HEK293T (cell line): ENCODE measurements around the gene VWA5B1.
"Not testable (repeated sequence)": the region's sequence is repeated elsewhere in the genome, so short reads cannot be mapped to it uniquely, and the experiment has no call there.

Experiments used
- CTCF ChIA-PET: fragments of 350-600 bp; formaldehyde crosslinking; extraction: SDS; loops from one replicate; lab custom pipeline; 2021; ENCODE audit warnings: antibody characterized with exemption, inconsistent platforms; lab: Yijun Ruan, JAX
- POLR2A ChIA-PET: fragments of 350-600 bp; formaldehyde crosslinking; extraction: SDS; loops from one replicate; lab custom pipeline; 2020; ENCODE audit warnings: antibody characterized with exemption, inconsistent platforms; lab: Yijun Ruan, JAX
- DNase-seq: peaks from one replicate; pipeline ENCODE4 v3.0.0; 2012; ENCODE audit warnings: mixed read lengths; ENCODE audit errors: extremely low spot score
- ARNT ChIP-seq: fragments of 450-650 bp; IDR thresholded peaks from 2 replicates; pipeline ENCODE4 v1.6.1; 2017; ENCODE audit warnings: mild to moderate bottlenecking
- BHLHE40 ChIP-seq: fragments of 450-650 bp; IDR thresholded peaks from 2 replicates; pipeline ENCODE4 v1.6.1; 2016; ENCODE audit warnings: mild to moderate bottlenecking, moderate library complexity, borderline replicate concordance
- CTBP1 ChIP-seq: fragments of 450-650 bp; IDR thresholded peaks from 2 replicates; pipeline ENCODE4 v1.6.1; 2016; ENCODE audit warnings: borderline replicate concordance
- ELF4 ChIP-seq: fragments of 450-650 bp; IDR thresholded peaks from 2 replicates; pipeline ENCODE4 v1.6.1; 2017; ENCODE audit warnings: antibody characterized with exemption
- FOXA1 ChIP-seq: fragments of 450-650 bp; IDR thresholded peaks from 2 replicates; pipeline ENCODE4 v1.6.1; 2016; ENCODE audit warnings: mild to moderate bottlenecking
- FOXK2 ChIP-seq: fragments of 450-650 bp; IDR thresholded peaks from 2 replicates; pipeline ENCODE4 v1.6.1; 2016; ENCODE audit warnings: mild to moderate bottlenecking
- FOXM1 ChIP-seq: fragments of 450-650 bp; IDR thresholded peaks from 2 replicates; pipeline ENCODE4 v1.6.1; 2017; ENCODE audit warnings: mild to moderate bottlenecking, borderline replicate concordance
- HDGF ChIP-seq: fragments of 450-650 bp; IDR thresholded peaks from 2 replicates; pipeline ENCODE4 v1.6.1; 2017; ENCODE audit warnings: antibody characterized with exemption, borderline replicate concordance
- L3MBTL2 ChIP-seq: fragments of 450-650 bp; conservative IDR thresholded peaks from 2 replicates; pipeline ENCODE4 v1.6.1; 2016; ENCODE audit warnings: mild to moderate bottlenecking
- LEF1 ChIP-seq: fragments of 450-650 bp; IDR thresholded peaks from 2 replicates; pipeline ENCODE4 v1.6.1; 2017; ENCODE audit warnings: mild to moderate bottlenecking, borderline replicate concordance
- NFRKB ChIP-seq: fragments of 450-650 bp; IDR thresholded peaks from 2 replicates; pipeline ENCODE4 v1.6.1; 2016; ENCODE audit warnings: mild to moderate bottlenecking, moderate library complexity
- SP1 ChIP-seq: fragments of 450-650 bp; IDR thresholded peaks from 2 replicates; pipeline ENCODE4 v1.6.1; 2017
- SUZ12 ChIP-seq: fragments of 450-650 bp; IDR thresholded peaks from 2 replicates; pipeline ENCODE4 v1.6.1; 2016; ENCODE audit warnings: mild to moderate bottlenecking
- TARDBP ChIP-seq: fragments of 450-650 bp; IDR thresholded peaks from 2 replicates; pipeline ENCODE4 v1.6.1; 2016
- ZNF384 ChIP-seq: fragments of 450-650 bp; IDR thresholded peaks from 2 replicates; pipeline ENCODE4 v1.6.1; 2016
- TF ChIP-seq, protein P1 (sequence below): fragments of 450-650 bp; IDR thresholded peaks from 2 replicates; pipeline ENCODE4 v1.6.1; 2016

The VWA5B1 gene

DNA sequence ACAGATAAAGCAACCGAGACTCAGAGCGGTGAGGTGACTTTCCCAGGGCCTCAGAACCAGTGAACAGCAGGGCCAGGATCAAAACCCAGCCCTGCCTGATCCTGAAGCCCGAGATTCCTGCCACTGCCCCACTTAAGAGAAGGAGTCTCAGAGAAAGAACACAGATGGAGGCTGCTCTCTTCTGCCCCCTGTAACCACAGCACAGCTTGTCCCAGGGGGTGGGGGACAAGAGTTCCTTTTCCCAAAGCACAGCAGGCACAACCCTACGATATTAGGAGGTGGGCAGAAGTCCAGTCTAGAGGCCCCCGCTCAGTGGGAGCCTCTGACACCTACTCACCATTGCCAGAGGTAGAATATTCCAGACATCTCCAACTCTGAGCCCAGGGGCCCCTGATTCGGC, 24.0 kb upstream of the VWA5B1 start:
- CTCF ChIA-PET: no interaction called here
- DNase-seq: no peak
- TF ChIP-seq, protein P1, sequence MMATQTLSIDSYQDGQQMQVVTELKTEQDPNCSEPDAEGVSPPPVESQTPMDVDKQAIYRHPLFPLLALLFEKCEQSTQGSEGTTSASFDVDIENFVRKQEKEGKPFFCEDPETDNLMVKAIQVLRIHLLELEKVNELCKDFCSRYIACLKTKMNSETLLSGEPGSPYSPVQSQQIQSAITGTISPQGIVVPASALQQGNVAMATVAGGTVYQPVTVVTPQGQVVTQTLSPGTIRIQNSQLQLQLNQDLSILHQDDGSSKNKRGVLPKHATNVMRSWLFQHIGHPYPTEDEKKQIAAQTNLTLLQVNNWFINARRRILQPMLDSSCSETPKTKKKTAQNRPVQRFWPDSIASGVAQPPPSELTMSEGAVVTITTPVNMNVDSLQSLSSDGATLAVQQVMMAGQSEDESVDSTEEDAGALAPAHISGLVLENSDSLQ: no peak
- TF ChIP-seq CTBP1: no peak
- no peak for TF ChIP-seq TARDBP
- no peak for TF ChIP-seq L3MBTL2
- no peak for TF ChIP-seq SP1
- no peak for TF ChIP-seq NFRKB
- no peak for TF ChIP-seq ARNT
- TF ChIP-seq SUZ12: no peak
- POLR2A ChIA-PET: no interaction called here

- DNase-seq: no peak
- TF ChIP-seq FOXK2 (no peak), SP1 (no peak), SUZ12 (no peak), ZNF384 (no peak), CTBP1 (no peak), NFRKB (no peak), TARDBP (no peak), LEF1 (no peak)
- CTCF ChIA-PET: interaction anchor here (1.0 kb wide), 1 partner anchor 10 kb away, joined by 3 read pairs; no protein-coding TSS in a partner anchor
- POLR2A ChIA-PET: no interaction called here
Observed at GRCh38 chr1:20271498-20272400, 18.9 kb upstream of the VWA5B1 start.

- CTCF ChIA-PET, POLR2A ChIA-PET, DNase-seq: not testable (repeated sequence)
Observed at GRCh38 chr1:20273716-20274115, 17.0 kb upstream of the VWA5B1 start.

DNA sequence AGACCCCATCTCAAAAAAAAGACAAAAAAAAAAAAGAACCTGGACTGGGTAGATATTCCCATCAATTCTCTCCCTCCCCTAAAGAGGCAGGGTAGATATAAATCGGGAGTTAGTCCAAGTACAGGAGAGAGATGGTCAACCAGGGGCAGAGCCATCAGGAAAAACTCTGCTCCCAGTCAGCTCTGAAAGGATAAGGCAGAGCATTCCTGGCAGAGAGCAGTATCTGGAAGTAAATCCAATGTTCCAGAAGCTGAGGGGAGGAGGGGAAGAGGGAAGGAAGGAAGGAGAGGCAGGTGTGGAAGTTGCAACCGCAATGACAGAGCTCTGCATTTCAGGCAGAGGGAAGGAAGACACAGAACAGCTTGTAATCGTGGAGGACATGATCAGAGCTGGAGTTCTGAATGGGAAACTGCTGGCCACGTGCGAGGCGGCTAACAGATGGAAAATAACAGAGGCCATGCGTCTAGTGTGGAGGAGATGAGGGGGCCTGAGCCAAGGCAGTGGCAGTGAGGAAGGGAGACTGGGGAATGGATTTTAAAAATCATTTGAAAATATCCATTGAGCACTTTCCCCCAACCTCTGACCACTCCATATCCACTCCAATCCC, 15.3 kb upstream of the VWA5B1 start:
- ChIA-PET POLR2A (interaction anchor here (0.6 kb wide), 1 partner anchor 28 kb away, joined by 3 read pairs; no protein-coding TSS in a partner anchor), CTCF (no interaction called here)
- no peak for DNase-seq
- TF ChIP-seq TARDBP (no peak), L3MBTL2 (no peak), BHLHE40 (no peak), ZNF384 (no peak), CTBP1 (no peak), ELF4 (no peak), SP1 (no peak), SUZ12 (no peak), NFRKB (no peak), HDGF (no peak), LEF1 (no peak), ARNT (no peak), FOXA1 (no peak), FOXK2 (no peak), FOXM1 (no peak)
- TF ChIP-seq, protein P1: no peak

DNA sequence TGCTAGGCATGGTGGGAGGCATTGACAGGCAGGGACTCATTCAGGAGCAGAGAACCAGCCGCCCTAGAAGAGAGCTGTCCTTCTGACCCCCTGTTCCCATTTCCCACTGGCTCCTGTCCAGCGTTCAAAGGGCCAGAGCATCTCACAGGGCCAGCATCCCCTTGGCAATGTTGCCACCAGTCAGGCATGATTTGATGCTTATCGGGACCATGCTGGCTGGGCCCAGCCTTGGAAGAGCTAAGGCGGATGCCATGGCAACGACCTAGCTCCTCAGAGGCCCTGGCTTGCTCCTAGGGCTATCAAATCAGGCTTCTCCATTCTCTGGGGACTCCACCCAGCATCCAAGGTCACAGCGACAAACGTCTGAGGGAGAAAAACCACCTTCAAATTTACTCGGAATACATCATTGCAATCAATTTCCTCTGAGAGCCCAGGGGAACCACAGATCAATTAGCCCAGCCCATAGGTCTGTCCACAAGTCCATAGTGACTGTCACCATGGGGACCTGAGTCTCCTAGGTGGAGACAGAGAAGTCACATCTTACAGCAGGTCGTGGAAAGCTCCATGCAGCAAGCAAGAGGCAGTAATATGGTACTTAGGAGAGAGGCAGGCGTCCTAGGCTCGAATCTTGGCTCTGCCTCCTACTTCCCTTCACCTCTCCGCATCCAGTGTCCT, 14.1 kb upstream of the VWA5B1 start:
- TF ChIP-seq NFRKB (no peak), ELF4 (no peak), HDGF (no peak), L3MBTL2 (no peak)
- no peak for DNase-seq
- POLR2A ChIA-PET: no interaction called here
- CTCF ChIA-PET: no interaction called here

- POLR2A ChIA-PET: no interaction called here
- CTCF ChIA-PET: no interaction called here
- no peak for DNase-seq
- no peak for TF ChIP-seq HDGF
- TF ChIP-seq ARNT: no peak
- TF ChIP-seq BHLHE40: no peak
- no peak for TF ChIP-seq SUZ12
- TF ChIP-seq FOXA1: no peak
- TF ChIP-seq, protein P1: no peak
Observed at GRCh38 chr1:20278692-20279130, 12.0 kb upstream of the VWA5B1 start.
